Activated CD4-positive, alpha-beta T cell treated with anti-CD3 and anti-CD28 coated beads, Interleukin-2, Interleukin-6, amounts not matched to agents 100 ng/mL and 50 ng/mL, durations not matched to agents 16 hours and 8 hours (primary cell): ENCODE data around the gene LANCL3.

Source experiments
- DNase-seq: peaks from one replicate; pipeline ENCODE4 v3.0.0-alpha.2; 2020

The LANCL3 gene

DNA sequence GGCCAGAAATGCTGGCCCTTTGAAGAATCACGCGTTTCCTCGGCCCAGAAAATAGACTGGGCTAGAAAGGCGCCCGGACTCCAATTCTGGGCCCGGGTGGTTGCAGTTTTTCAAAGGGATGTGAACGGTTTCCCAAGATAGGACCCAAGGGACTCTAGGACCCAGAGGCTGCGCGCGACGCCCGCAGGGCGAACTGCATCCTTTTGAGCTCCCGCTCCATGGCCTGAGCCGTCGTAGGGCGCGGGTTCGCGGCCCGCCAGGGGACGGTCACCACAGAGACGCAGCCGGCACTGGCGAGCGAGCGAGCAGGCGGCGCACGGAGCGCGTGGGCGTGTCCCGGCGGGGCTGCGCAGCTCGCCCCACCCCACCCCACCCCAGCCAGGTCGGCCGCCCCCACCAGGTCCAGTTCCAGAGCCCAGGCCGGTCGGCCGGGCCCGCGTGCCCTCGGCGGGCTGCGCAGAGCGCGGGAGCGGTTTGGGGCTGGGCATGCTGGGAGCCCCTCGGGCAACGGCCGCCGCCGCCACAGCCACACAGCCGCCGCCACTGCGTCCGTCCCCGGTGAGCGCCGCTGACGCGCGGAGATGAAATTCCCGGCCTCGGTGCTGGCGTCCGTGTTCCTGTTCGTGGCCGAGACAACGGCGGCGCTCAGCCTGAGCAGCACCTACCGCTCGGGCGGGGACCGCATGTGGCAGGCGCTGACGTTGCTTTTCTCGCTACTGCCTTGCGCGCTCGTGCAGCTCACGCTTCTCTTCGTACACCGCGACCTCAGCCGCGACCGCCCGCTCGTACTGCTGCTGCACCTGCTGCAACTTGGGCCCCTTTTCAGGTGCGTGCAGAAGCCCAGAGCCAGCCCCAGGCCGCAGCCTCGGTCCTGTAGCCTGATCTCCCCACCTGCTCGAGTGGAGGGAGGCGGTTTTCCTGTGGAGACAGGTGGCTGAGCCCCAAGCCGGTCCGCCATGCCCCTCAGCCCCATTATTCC lies 114.2 kb downstream of the LANCL3 start, which contains the start of gene XK:
Gene XK (plus strand): TSS at position 411 of the 979 bp plus-strand sequence. CDS start 171 bp downstream, at position 582.
- peak; percentile 41 for DNase-seq

DNA sequence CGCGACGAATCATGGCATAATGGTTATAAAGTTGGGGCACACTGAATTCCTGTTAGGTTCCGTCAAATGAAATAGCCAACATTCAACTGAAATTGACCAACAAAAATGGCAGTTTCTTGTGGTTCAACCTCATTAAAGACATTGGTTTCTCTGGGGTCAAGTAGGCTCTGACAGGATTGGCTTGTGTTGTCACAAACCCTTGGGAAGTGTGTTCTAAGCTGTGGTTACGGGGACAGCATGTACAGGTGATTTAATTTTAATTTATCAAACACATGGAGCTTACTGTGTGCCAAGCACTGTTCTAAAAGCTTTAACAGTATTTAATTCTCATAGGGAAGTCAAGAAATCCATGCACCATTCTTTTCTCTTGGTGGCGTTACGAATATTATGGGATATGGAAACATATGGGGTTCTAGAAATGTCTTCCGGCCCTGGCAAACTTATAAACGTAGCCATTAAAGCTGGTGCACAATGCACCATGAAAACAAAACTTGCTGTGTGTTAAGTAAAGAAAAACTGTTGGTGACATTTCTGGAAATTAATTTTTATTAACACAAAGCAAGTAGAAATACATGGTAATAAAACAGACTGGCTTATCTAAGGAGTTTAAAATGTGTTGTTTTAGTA lies 115.0 kb downstream of the LANCL3 start:
- DNase-seq, result no peak

DNA sequence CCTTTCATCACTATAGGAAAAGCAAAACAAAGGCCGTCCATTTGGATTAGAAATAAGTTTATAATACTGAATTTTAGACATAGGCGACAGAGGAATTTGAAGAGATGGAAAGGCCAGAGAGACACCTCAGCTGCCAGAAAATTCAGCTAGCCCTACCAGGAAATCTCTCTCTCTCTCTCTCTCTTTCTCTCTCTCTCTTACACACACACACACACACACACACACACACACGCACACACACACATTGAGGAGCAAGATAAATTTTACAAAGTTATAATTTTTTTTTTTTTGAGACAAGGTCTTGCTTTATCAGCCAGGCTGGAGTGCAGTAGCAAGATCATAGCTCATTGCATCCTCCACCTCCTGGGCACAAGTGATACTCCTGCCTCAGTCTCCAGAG lies 115.5 kb downstream of the LANCL3 start:
- DNase-seq, result no peak

DNA sequence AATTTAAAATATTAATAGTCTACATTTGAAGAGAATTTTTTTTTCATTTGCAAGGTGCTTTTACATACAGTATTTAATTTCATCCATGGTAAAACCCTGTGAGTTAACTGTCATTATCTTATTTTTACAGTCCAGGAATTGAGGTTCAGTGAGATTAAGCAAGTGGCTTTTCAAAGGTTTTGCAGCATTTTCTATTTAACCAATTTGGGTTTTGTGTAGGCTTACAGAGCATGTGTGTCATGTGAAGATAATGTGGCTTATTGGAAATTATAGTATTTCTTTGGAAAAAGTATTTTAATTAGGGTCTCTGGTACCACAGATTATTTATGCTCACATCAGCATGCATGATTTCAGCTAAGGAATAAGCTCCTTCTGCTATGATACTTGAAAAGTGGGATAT lies 118.7 kb downstream of the LANCL3 start:
- DNase-seq, result no peak

GRCh38 chrX:37692918-37693317 lies 121.5 kb downstream of the LANCL3 start:
- DNase-seq, result no peak

GRCh38 chrX:37697169-37697760 lies 125.8 kb downstream of the LANCL3 start:
- no peak for DNase-seq

GRCh38 chrX:37701588-37701987 lies 130.1 kb downstream of the LANCL3 start:
- no peak for DNase-seq

GRCh38 chrX:37711991-37712390 lies 140.5 kb downstream of the LANCL3 start:
- no peak for DNase-seq

- DNase-seq, result peak; percentile 11
Observed at GRCh38 chrX:37712458-37712857, 141.0 kb downstream of the LANCL3 start.

DNA sequence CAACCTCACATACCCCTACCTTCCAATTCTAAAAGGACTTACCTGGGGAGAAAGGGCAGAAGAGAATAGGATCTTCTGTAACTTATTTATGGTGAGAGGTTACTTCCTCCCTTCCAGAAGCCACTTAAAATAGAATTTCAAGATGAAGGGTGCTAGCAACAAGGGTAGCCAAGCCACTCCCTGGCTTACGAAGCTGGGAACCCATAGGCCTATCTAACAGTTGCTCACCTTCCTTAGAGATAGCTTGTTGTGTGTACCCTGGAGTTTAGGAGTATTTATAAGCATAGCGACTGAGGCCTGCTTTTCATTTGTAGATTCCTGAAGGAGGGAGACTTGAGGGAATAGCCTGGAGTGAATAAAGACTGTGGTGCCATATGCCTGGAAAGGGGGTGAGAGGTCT lies 143.0 kb downstream of the LANCL3 start:
- DNase-seq, result no peak

DNA sequence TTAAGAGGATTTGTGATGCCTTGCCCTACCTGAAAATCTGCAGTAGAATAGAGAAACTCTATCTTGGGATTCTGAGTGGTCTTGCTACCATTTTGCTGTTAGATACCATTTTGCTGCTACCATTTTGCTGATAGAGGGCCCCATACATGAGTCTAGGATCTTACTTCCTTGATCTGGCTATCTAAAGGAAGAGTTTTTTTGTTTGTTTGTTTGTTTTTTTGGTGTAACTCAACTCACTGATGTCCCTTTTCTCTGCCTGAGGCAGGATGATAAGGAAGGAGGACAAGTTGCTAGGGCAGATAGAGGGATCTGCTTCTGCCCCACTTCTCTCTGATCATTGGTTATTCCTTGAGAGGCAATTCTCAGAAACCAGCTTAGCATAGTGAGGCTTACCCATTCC lies 145.1 kb downstream of the LANCL3 start:
- DNase-seq, result no peak

DNA sequence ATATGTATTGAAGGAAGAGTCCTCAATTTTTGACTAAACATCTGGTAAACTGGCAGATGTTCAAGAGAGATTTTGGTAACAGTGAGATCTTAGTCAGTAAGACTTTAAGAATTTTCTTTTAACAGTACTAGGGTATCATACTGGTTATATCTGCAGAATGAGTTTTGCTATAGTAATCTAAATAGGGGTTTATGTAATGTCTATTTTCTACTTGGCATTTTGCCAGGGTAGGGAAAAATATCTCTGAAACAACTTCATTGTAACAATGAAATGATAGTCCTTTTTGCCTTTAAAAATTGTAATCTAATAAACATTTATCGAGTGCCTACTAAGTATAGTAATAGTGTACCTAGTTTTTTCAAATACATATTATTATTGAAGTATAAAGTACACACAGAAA lies 146.2 kb downstream of the LANCL3 start:
- DNase-seq, result no peak

DNA sequence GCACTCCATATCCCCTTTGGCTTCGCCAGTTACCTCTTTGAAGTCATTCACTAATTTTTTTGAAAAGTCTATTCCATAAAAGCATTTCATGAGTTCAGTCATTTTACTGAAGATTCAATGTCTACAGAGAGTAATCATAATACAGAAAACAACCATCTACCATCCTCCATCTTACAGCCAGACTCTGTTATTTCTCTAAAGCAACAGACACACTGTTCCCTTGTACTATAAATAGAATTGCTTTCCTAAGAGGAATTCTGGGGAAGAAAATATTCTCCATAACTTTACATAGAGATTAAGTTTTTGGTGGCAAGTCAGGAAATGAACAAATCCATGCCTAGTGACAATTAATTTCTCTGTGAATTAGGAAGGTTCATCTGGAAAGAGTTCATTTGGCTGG lies 151.1 kb downstream of the LANCL3 start:
- DNase-seq, result no peak

DNA sequence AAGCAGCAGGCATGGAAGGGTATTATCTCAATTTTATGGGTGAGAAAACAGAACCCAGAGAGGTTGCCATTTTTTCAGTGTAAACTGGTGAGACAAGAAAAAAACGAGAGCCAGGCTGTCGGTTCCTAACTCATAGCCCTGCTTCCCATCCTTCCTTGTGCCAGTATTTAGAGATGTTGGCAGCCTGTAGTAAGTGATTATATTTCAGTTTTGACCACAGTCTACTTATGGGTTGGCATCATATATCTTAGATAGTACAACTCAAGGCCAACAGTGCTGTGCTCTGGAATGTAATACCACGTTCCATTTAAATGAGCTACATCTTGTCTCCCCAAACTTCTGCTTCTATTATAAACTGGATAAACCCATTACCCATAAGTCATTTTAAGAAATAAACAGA lies 154.9 kb downstream of the LANCL3 start:
- DNase-seq, result no peak
